ENCODE measurements around the gene NDUFS1. TPM values are rescaled to one million over a fixed set of nuclear protein-coding genes. Genes with fewer than 3 reads are reported as not detected.

The NDUFS1 gene
- total RNA-seq, 1 donor from 2014 or later: 16.4 TPM

DNA sequence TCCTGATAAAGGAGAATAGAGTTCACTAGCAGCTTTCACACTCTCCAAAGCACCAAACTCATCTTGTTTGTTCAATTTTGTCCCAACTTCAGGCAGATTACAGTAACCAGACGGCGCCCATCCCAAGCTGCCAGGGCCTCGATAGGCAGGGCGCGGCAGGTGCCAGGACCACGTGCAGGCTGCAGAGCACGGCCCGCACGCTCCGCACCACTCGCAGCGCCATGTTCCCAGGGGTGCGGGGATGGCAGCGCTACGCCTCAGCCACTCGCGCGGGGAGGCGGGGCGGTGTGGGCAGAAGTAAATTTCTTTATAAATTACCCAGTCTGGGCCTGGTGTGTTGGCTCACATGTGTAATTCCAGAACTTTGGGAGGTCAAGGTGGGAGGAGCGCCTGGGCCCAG lies 43.0 kb downstream of the NDUFS1 start:
- peaks cover 0 to 10% of the 10 kb centered on the region in 2 donors for H3K9me3 ChIP-seq
- TF ChIP-seq, protein P1, sequence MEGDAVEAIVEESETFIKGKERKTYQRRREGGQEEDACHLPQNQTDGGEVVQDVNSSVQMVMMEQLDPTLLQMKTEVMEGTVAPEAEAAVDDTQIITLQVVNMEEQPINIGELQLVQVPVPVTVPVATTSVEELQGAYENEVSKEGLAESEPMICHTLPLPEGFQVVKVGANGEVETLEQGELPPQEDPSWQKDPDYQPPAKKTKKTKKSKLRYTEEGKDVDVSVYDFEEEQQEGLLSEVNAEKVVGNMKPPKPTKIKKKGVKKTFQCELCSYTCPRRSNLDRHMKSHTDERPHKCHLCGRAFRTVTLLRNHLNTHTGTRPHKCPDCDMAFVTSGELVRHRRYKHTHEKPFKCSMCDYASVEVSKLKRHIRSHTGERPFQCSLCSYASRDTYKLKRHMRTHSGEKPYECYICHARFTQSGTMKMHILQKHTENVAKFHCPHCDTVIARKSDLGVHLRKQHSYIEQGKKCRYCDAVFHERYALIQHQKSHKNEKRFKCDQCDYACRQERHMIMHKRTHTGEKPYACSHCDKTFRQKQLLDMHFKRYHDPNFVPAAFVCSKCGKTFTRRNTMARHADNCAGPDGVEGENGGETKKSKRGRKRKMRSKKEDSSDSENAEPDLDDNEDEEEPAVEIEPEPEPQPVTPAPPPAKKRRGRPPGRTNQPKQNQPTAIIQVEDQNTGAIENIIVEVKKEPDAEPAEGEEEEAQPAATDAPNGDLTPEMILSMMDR (IDR thresholded peaks at IDR 0.05): no peak
- no peaks in the 10 kb centered on the region for H3K4me1 ChIP-seq
- peaks cover 31 to 47% of the 10 kb centered on the region in 2 donors for H3K36me3 ChIP-seq
- intact Hi-C loops (cut with DNase I): no loop called here
- no peak overlapping the region for H3K27ac ChIP-seq
- DNase-seq (ENCODE audit: low spot score in 2 of 2): no peak
- H3K27me3 ChIP-seq: no peaks in the 10 kb centered on the region
- no peak overlapping the region for H3K4me3 ChIP-seq

DNA sequence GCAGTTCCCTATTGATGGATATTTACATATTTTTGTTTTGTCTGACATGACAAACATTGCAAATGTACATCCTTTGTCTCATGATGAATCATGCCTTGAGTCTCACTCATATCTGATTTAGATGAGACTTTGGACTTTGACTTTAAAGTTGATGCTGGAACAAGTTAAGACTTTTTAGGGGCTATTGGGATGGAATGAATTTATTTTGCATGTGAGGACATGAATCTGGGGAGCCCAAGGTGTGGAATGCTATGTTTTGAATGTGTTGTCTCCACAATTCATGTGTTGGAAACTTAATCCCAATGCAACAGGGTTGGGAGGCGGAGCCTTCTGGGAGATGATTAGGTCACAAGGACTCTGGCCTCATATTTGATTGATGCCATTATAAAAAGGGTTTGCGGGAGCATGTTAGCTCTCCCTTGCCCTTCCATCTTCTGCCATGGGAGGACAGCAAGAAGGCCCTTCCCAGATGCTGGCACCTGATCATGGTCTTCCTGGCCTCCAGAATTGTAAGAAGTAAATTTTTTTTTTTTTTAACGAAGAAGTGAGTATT lies 44.1 kb downstream of the NDUFS1 start:
- intact Hi-C loops (cut with DNase I): no loop called here
- no peaks in the 10 kb centered on the region for H3K27me3 ChIP-seq
- peaks cover 19 to 36% of the 10 kb centered on the region in 2 donors for H3K36me3 ChIP-seq
- no peak overlapping the region for H3K27ac ChIP-seq
- TF ChIP-seq, protein P1 (IDR thresholded peaks at IDR 0.05): no peak
- H3K9me3 ChIP-seq: no peaks in the 10 kb centered on the region
- H3K4me1 ChIP-seq: no peaks in the 10 kb centered on the region
- no peak for DNase-seq (ENCODE audit: low spot score in 2 of 2)
- no peak overlapping the region for H3K4me3 ChIP-seq

DNA sequence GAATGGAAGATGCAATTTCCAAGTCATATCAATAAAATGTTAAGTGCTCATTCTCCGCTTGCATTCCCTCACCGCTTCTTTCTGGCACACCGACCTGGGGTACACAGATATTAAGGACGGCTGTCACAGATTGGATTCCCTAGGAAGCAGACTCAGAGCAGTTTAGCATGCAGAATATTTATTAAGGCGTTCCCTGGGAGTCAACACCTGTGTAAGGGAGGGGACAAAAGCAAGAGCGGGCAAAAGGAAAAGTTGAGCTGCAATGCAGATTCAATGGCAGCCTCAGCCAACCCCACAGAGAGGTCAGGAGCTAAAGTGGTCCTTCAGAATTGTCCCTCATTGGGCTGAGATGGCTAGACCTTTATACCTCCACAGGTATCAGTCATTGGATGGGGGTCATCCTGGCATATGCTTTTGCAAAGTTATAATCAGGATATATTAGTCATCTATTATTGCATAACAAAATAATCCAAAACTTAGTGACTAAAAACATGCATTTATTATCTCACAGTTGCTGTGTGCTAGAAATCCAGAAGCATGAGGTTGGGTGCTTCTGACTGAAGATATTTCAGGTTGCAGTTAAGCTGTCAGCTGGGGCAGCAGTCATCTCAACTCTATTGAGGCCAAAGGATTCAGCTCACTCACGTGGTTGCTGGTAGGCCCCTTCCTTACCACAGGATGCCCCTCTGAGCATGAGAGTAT lies 46.2 kb downstream of the NDUFS1 start:
- Histone ChIP-seq H3K36me3 (peaks cover 16 to 27% of the 10 kb centered on the region in 2 donors), H3K27me3 (no peaks in the 10 kb centered on the region), H3K4me3 (no peak overlapping the region), H3K4me1 (no peaks in the 10 kb centered on the region), H3K9me3 (no peaks in the 10 kb centered on the region), H3K27ac (no peak overlapping the region)
- no peak for DNase-seq (ENCODE audit: low spot score in 2 of 2)
- intact Hi-C loops (cut with DNase I): no loop called here
- TF ChIP-seq, protein P1 (IDR thresholded peaks at IDR 0.05): no peak

DNA sequence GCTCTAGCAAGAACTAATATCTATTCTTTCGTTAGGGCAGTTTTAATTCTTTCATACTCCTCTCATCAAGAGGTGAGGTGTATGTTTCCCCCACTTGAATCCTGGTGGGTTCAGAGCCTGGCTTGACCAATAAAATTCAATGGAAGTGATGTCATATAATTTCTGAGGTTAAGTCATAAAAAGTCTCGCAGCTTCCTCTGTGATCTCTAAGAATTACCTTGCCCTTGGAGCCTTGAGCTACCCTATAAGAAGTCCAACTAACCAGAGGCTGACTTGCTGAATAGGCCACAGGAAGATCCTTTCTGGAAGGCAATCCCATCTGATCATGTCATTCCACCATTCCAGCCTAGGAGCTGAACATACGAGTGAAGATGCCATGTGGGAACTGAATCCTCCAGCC lies 47.1 kb downstream of the NDUFS1 start:
- Histone ChIP-seq H3K9me3 (no peaks in the 10 kb centered on the region), H3K27me3 (no peaks in the 10 kb centered on the region), H3K36me3 (peaks cover 13 to 19% of the 10 kb centered on the region in 2 donors), H3K4me3 (no peak overlapping the region), H3K27ac (no peak overlapping the region), H3K4me1 (no peaks in the 10 kb centered on the region)
- intact Hi-C loops (cut with DNase I): no loop called here
- no peak for DNase-seq (ENCODE audit: low spot score in 2 of 2)
- TF ChIP-seq, protein P1 (IDR thresholded peaks at IDR 0.05): no peak

DNA sequence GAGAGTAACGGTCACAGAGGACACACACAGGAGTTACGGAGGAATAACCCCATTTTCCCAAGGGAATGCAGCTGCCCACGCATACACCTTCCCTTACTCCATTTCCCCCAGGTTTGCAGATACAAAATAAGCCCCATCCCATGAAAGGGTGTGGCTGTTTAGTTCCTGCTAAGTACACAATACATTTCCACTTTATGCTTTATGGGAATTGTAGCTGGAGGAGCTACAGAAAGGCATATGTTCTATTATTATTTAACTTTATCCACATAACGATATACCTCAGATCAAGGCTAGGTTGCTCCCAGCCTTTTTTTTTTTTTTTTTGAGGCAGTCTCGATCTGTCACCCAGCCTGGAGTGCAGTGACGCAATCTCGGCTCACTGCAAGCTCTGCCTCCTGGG lies 50.5 kb downstream of the NDUFS1 start:
- H3K27ac ChIP-seq: no peak overlapping the region
- H3K4me1 ChIP-seq: no peaks in the 10 kb centered on the region
- peaks cover 4 to 13% of the 10 kb centered on the region in 2 donors for H3K36me3 ChIP-seq
- H3K27me3 ChIP-seq: no peaks in the 10 kb centered on the region
- intact Hi-C loops (cut with DNase I): no loop called here
- TF ChIP-seq, protein P1 (IDR thresholded peaks at IDR 0.05): no peak
- no peak for DNase-seq (ENCODE audit: low spot score in 2 of 2)
- H3K4me3 ChIP-seq: no peak overlapping the region
- H3K9me3 ChIP-seq: no peaks in the 10 kb centered on the region
